Colonic mucosa (tissue), 4 donors: ENCODE measurements around the gene AACS. TPM values are rescaled to one million over a fixed set of nuclear protein-coding genes. Genes with fewer than 3 reads are reported as not detected.

Experiments used
- DNase-seq: peaks from one replicate; pipeline ENCODE4 v3.0.0-alpha.2; 2020
- H3K27ac ChIP-seq: fragments of 200-600 bp; one replicate; pipeline ENCODE4 v1.8.0; 2021
- H3K27me3 ChIP-seq: fragments of 200-600 bp; one replicate; pipeline ENCODE4 v1.8.0; 2021
- H3K36me3 ChIP-seq: fragments of 200-600 bp; one replicate; pipeline ENCODE4 v1.8.0; 2021
- H3K4me1 ChIP-seq: fragments of 200-600 bp; one replicate; pipeline ENCODE4 v1.8.0; 2021; ENCODE audit warnings: mild to moderate bottlenecking
- H3K4me3 ChIP-seq: fragments of 200-600 bp; one replicate; pipeline ENCODE4 v1.8.0; 2021
- H3K9ac ChIP-seq, 2 donors: one replicate each; pipeline ENCODE4 v1.7.0; 2013; ENCODE audit warnings: control low read depth in 2 of 2, low read depth in 2 of 2, low read length in 2 of 2
- H3K9me3 ChIP-seq: fragments of 200-600 bp; one replicate; pipeline ENCODE4 v1.8.0; 2021
- intact Hi-C: fragments of 100-400 bp; cut with DNase I; formaldehyde crosslinking; loops from one replicate; pipeline ENCODE4 v1.14.1; 2022
- total RNA-seq, 2 donors: library from RNA; stranded (reverse); fragmentation: NEBNext Ultra II Directional in 1 of 2; extraction: Animal tissue kit (Norgen Biotek cat#: 25700) in 1 of 2; gene quantifications; one replicate each; pipeline ENCODE4 v1.2.1, GENCODE V29; 2021
- TF ChIP-seq, protein P1 (sequence below): fragments of 200-600 bp; IDR thresholded peaks from one replicate; pipeline ENCODE4 v1.8.0; 2022; ENCODE audit warnings: antibody characterized with exemption, mild to moderate bottlenecking
- donor health status: healthy.
- donor health status: DM: no; HTN: no; CAD: no.
- donor health status: DM: no; HTN: no; CAD: no.

Gene AACS
- total RNA-seq, 2 donors from 2014 or later, result 50.7 to 58.1 TPM

DNA sequence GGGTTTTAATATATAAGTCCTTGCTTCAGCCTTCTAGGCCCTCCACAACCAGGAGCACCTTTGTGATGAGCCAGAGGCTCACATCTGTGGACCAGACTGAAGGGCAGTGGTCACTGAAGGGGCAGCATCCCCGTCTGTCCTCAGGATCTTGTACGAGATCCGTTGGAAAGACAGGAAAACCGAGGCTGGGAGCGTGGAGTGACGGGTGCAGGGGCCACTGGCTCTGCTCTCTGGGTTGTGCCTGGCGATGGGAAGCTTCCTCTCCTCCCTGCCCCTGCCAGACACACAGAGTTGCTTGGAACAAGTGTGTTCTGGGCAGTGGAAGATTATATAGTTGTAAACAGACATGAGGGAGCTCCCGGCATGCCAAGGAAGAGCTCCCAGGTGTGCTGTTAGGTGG lies 48.0 kb downstream of the AACS start:
- Histone ChIP-seq H3K9me3 (no peaks in the 10 kb centered on the region), H3K9ac (no peak overlapping the region), H3K36me3 (no peaks in the 10 kb centered on the region), H3K4me3 (no peak overlapping the region), H3K27me3 (no peaks in the 10 kb centered on the region), H3K27ac (no peak overlapping the region), H3K4me1 (peaks cover 6% of the 10 kb centered on the region)
- intact Hi-C loops, result no loop called here
- TF ChIP-seq, protein P1, sequence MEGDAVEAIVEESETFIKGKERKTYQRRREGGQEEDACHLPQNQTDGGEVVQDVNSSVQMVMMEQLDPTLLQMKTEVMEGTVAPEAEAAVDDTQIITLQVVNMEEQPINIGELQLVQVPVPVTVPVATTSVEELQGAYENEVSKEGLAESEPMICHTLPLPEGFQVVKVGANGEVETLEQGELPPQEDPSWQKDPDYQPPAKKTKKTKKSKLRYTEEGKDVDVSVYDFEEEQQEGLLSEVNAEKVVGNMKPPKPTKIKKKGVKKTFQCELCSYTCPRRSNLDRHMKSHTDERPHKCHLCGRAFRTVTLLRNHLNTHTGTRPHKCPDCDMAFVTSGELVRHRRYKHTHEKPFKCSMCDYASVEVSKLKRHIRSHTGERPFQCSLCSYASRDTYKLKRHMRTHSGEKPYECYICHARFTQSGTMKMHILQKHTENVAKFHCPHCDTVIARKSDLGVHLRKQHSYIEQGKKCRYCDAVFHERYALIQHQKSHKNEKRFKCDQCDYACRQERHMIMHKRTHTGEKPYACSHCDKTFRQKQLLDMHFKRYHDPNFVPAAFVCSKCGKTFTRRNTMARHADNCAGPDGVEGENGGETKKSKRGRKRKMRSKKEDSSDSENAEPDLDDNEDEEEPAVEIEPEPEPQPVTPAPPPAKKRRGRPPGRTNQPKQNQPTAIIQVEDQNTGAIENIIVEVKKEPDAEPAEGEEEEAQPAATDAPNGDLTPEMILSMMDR, result no peak
- DNase-seq, result no peak

DNA sequence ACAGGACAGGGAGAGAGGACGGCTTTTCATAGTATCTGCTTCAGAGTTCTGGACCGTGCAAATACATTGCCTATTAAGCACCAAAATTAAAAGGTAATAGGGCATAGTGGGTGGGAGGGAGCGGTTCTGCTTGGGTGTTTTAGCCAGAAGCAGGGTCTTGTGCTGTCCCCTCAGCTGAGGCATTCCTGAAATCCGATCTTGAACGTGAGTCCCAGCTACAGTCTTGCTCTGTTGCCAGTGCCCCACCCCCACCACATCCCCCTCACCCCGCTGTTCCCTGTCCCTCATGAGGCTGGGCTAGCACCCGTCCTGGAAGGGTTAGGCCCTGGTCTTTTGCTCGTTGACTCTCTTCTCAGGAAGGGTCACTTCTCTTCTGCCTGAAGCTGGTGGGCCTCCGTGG lies 48.6 kb downstream of the AACS start:
- intact Hi-C loops, result no loop called here
- H3K27me3 ChIP-seq, result no peaks in the 10 kb centered on the region
- TF ChIP-seq, protein P1, result no peak
- H3K4me1 ChIP-seq, result peaks cover 6% of the 10 kb centered on the region
- no peak for DNase-seq
- no peak overlapping the region for H3K27ac ChIP-seq
- no peaks in the 10 kb centered on the region for H3K9me3 ChIP-seq
- H3K4me3 ChIP-seq, result no peak overlapping the region
- H3K36me3 ChIP-seq, result no peaks in the 10 kb centered on the region
- H3K9ac ChIP-seq, result no peak overlapping the region

DNA sequence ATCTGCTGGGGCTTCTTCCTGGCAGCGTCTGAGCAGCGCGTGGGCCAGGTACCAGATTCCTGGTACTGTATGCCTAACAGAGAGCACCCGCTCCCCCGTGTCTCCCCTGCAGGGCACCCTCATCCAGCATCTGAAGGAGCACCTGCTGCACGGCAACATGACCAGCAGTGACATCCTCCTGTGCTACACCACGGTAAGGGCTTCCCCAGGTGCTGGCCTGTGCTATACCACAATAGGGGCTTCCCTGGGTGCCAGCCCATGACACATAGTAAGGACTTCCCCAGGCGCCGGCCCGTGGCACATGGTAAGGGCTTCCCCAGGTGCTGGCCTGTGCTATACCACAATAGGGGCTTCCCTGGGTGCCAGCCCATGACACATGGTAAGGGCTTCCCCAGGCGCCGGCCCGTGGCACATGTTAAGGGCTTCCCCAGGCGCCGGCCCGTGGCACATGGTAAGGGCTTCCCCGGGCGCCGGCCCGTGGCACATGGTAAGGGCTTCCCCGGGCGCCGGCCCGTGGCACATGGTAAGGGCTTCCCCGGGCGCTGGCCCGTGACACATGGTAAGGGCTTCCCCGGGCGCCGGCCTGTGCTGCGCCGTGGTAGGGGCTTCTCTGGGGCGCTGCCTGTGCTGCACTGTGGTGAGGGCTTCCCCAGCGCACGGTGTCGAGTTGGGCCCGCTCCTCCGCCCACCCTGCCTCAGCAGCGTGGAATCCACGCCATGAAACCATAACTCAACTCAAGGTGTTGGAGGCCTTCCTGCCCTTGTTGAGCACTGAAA lies 49.3 kb downstream of the AACS start:
- Histone ChIP-seq H3K4me3 (no peak overlapping the region), H3K9ac (no peak overlapping the region), H3K9me3 (no peaks in the 10 kb centered on the region), H3K36me3 (no peaks in the 10 kb centered on the region), H3K4me1 (peaks cover 6% of the 10 kb centered on the region), H3K27ac (no peak overlapping the region), H3K27me3 (no peaks in the 10 kb centered on the region)
- intact Hi-C loops, result no loop called here
- DNase-seq, result no peak
- TF ChIP-seq, protein P1, result no peak

DNA sequence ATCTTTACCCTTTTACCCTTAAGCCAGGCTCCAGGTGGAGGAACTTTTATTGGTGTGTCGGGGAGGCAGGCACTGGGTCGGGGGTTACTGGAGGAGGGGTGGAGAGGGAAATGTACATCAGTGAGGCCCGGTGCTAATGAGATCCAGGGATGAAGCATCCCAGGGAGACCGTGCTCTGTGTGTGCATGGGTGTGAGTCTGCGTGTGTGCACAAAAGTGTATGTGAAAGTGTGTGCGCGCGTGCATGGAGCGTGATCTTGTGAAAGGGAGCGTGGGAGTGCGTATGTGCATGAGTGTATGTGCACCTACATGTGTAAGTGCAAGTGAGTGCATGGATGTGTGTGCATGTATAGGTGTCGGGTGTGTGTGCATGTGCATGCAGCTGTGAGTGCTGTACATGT lies 55.3 kb downstream of the AACS start:
- no peak overlapping the region for H3K27ac ChIP-seq
- TF ChIP-seq, protein P1, result no peak
- H3K9ac ChIP-seq, result no peak overlapping the region
- H3K4me1 ChIP-seq, result peaks cover 9% of the 10 kb centered on the region
- DNase-seq, result no peak
- no peaks in the 10 kb centered on the region for H3K27me3 ChIP-seq
- H3K36me3 ChIP-seq, result no peaks in the 10 kb centered on the region
- no peak overlapping the region for H3K4me3 ChIP-seq
- no peaks in the 10 kb centered on the region for H3K9me3 ChIP-seq
- intact Hi-C loops, result no loop called here

DNA sequence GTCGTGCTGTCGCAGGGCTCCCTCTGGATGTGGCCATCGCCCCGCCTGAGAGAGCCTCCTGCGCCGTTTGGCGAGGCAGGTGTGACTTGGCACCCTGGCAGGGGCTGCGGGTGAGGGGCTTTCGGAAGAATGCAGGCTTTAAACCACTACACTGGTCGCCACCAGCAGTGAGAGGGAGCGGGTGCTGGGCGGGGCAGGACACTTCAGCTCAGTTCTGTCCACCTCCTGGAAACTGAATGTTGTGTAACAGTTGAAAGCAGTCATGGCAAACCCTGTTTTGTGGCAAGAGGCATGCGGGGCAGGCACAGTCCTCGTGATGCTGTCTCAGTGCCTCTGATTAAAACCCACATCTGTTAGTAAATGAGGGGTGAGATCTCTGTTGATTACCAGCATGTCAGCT lies 55.9 kb downstream of the AACS start:
- no peak overlapping the region for H3K27ac ChIP-seq
- no peaks in the 10 kb centered on the region for H3K9me3 ChIP-seq
- DNase-seq, result no peak
- intact Hi-C loops, result no loop called here
- no peaks in the 10 kb centered on the region for H3K36me3 ChIP-seq
- H3K9ac ChIP-seq, result no peak overlapping the region
- TF ChIP-seq, protein P1, result no peak
- no peak overlapping the region for H3K4me3 ChIP-seq
- H3K27me3 ChIP-seq, result no peaks in the 10 kb centered on the region
- peaks cover 9% of the 10 kb centered on the region for H3K4me1 ChIP-seq
